Endothelial cell of umbilical vein (primary cell): Measurements from ENCODE around the gene PIK3CG. TPM values are rescaled to one million over a fixed set of nuclear protein-coding genes. Genes with fewer than 3 reads are reported as not detected.

Experiments
- BruUV-seq: library from RNA; stranded (reverse); fragments of 400-500 nt; replicated peaks from 2 replicates; lab custom pipeline; 2021; lab: Mats Ljungman, UMichigan
- CTCF ChIA-PET: fragments of 300-600, 350-600 bp; sonication (Branson Sonifier 250); formaldehyde crosslinking; loops from one replicate; lab custom pipeline; 2021; ENCODE audit warnings: antibody characterized with exemption, inconsistent platforms; lab: Charles Lee
- POLR2A ChIA-PET: fragments of 300-600, 350-600 bp; sonication (Branson Sonifier 250); formaldehyde crosslinking; loops from one replicate; lab custom pipeline; 2021; ENCODE audit warnings: antibody characterized with exemption, inconsistent platforms; lab: Charles Lee
- DNase-seq: peaks from one replicate; pipeline ENCODE4 v3.0.0-alpha.2; 2011; ENCODE audit warnings: low read depth, low spot score
- FAIRE-seq: peaks from 2 replicates; lab custom pipeline; 2011; peaks lifted over from hg19 to GRCh38; lab: Jason Lieb, UNC
- H2AFZ ChIP-seq: 2 replicates; pipeline ENCODE4 v1.6.0; 2012; ENCODE audit warnings: low read depth, low read length, control low read depth, inconsistent platforms
- H3K27ac ChIP-seq: 2 replicates; pipeline ENCODE4 v1.5.1; 2011; ENCODE audit warnings: low read depth, mild to moderate bottlenecking, control low read depth, low read length, moderate library complexity; ENCODE audit not compliant: insufficient read depth
- H3K27me3 ChIP-seq, 2 experiments: 2 replicates each; pipeline versions ENCODE4 v1.6.0 to v1.6.1; 2011; ENCODE audit warnings: low read length in 2 of 2, mixed read lengths in 1 of 2; ENCODE audit not compliant: control insufficient read depth in 2 of 2, insufficient read depth in 2 of 2
- H3K36me3 ChIP-seq, 2 experiments: 2 replicates in 1 of 2; 3 replicates in 1 of 2; pipeline ENCODE4 v1.5.1; 2011; ENCODE audit warnings: low read length in 2 of 2, mild to moderate bottlenecking in 1 of 2, moderate library complexity in 1 of 2; ENCODE audit not compliant: control insufficient read depth in 2 of 2, insufficient read depth in 2 of 2; ENCODE audit errors: extremely low read depth in 1 of 2
- H3K4me1 ChIP-seq: 3 replicates; pipeline ENCODE4 v1.5.1; 2011; ENCODE audit warnings: mild to moderate bottlenecking, low read length; ENCODE audit not compliant: control insufficient read depth, insufficient read depth; ENCODE audit errors: extremely low read depth
- H3K4me2 ChIP-seq: 2 replicates; pipeline ENCODE4 v1.6.1; 2011; ENCODE audit warnings: low read length, control low read depth, mixed read lengths; ENCODE audit not compliant: insufficient read depth
- H3K4me3 ChIP-seq, 3 experiments: fragments of 200-600 bp in 1 of 3; sonication (generic), shearing (Covaris generic) in 1 of 3; replicated peaks in 1 of 3; 2 replicates each; pipeline ENCODE4 v1.5.1; 2011 to 2016; ENCODE audit warnings: control low read depth in 3 of 3, low read length in 3 of 3, mild to moderate bottlenecking in 2 of 3, inconsistent platforms in 1 of 3, low read depth in 1 of 3, moderate library complexity in 1 of 3; ENCODE audit not compliant: insufficient read depth in 1 of 3
- H3K79me2 ChIP-seq: 2 replicates; pipeline ENCODE4 v1.6.0; 2012; ENCODE audit warnings: low read length, inconsistent platforms; ENCODE audit not compliant: control insufficient read depth, insufficient read depth
- H3K9ac ChIP-seq: replicated peaks from 2 replicates; pipeline ENCODE3; 2011; ENCODE audit warnings: low read length, control low read depth; ENCODE audit not compliant: insufficient read depth; ENCODE audit errors: extremely low read depth
- H3K9me1 ChIP-seq: replicated peaks from 3 replicates; pipeline ENCODE4 v1.6.0; 2011; ENCODE audit warnings: mild to moderate bottlenecking, low read length; ENCODE audit not compliant: control insufficient read depth, insufficient read depth; ENCODE audit errors: extremely low read depth
- H3K9me3 ChIP-seq: replicated peaks from 2 replicates; pipeline ENCODE4 v1.5.1; 2012; ENCODE audit warnings: low read length, inconsistent platforms; ENCODE audit not compliant: control insufficient read depth, insufficient read depth
- H4K20me1 ChIP-seq: replicated peaks from 2 replicates; pipeline ENCODE3; 2011; ENCODE audit warnings: mild to moderate bottlenecking, low read length; ENCODE audit not compliant: control insufficient read depth, insufficient read depth; ENCODE audit errors: extremely low read depth
- EZH2 ChIP-seq: IDR thresholded peaks from 2 replicates; pipeline ENCODE4 v1.6.1; 2012; ENCODE audit warnings: borderline replicate concordance, low read depth, mild to moderate bottlenecking, moderate library complexity, low read length, inconsistent platforms; ENCODE audit not compliant: severe bottlenecking
- FOS ChIP-seq: IDR thresholded peaks from 2 replicates; pipeline ENCODE4 v1.6.1; 2011; ENCODE audit warnings: mild to moderate bottlenecking, low read length, moderate library complexity, borderline replicate concordance; ENCODE audit not compliant: insufficient read depth
- GATA2 ChIP-seq: IDR thresholded peaks from 2 replicates; pipeline ENCODE4 v1.7.0; 2011; ENCODE audit warnings: low read depth, mild to moderate bottlenecking, moderate library complexity, mixed read lengths, low read length; ENCODE audit not compliant: insufficient read length, insufficient read depth
- JUN ChIP-seq: IDR thresholded peaks from 2 replicates; pipeline ENCODE4 v1.6.1; 2011; ENCODE audit warnings: borderline replicate concordance, low read depth; ENCODE audit not compliant: insufficient read length, insufficient read depth
- MYC ChIP-seq: IDR thresholded peaks from one replicate; pipeline ENCODE4 v1.6.1; 2011; ENCODE audit warnings: mild to moderate bottlenecking, low read depth, low read length
- POLR2A ChIP-seq: IDR thresholded peaks from 2 replicates; pipeline ENCODE4 v1.6.1; 2012; ENCODE audit warnings: low read depth, mild to moderate bottlenecking, control low read depth, low read length
- POLR2AphosphoS5 ChIP-seq: IDR thresholded peaks from 2 replicates; pipeline ENCODE4 v1.6.1; 2012; ENCODE audit warnings: low read depth, mild to moderate bottlenecking, control low read depth, low read length, moderate library complexity; ENCODE audit not compliant: insufficient read depth
- dilution Hi-C: fragments of 300-500 bp; cut with MboI; formaldehyde crosslinking; loops from one replicate; pipeline ENCODE4 v1.15.0; 2019; ENCODE audit warnings: low sequenced_read_pairs; ENCODE audit not compliant: extremely low pct_ligation_motif_present
- intact Hi-C: fragments of 100-400 bp; cut with micrococcal nuclease; formaldehyde crosslinking; loops from one replicate; pipeline ENCODE4 v1.10.0; 2022
- polyA plus RNA-seq, 4 experiments: library from polyadenylated mRNA; depleted of rRNA in 3 of 4; stranded (reverse) in 3 of 4; unstranded in 1 of 4; fragments of >200 nt; gene quantifications; 2 replicates each; pipeline versions ENCODE4 v1.2.1 to v1.2.3, GENCODE V29; 2011 to 2012; ENCODE audit warnings: missing spikeins in 1 of 4
- total RNA-seq: library from RNA; stranded (reverse); gene quantifications from 2 replicates; pipeline ENCODE4 v1.2.3, GENCODE V29; 2021
- TF ChIP-seq, protein P1 (sequence below): IDR thresholded peaks from 2 replicates; pipeline ENCODE4 v1.6.1; 2011; ENCODE audit not compliant: insufficient read depth, insufficient read length
- TF ChIP-seq, protein P2 (sequence below), 2 donors: IDR thresholded peaks; 1 replicate in 1 of 2; 2 replicates in 1 of 2; pipeline ENCODE4 v1.5.1; 2011; ENCODE audit warnings: low read length in 2 of 2, mild to moderate bottlenecking in 2 of 2, moderate library complexity in 2 of 2, control low read depth in 1 of 2, inconsistent platforms in 1 of 2, low read depth in 1 of 2; ENCODE audit not compliant: insufficient read depth in 1 of 2; ENCODE audit errors: extremely low read depth in 1 of 2

PIK3CG gene
- total and polyA plus RNA-seq, 2 donors (not counting 3 experiments of a cell fraction or from before 2014, with no cell fraction given): 1.2 to 6.2 TPM

DNA sequence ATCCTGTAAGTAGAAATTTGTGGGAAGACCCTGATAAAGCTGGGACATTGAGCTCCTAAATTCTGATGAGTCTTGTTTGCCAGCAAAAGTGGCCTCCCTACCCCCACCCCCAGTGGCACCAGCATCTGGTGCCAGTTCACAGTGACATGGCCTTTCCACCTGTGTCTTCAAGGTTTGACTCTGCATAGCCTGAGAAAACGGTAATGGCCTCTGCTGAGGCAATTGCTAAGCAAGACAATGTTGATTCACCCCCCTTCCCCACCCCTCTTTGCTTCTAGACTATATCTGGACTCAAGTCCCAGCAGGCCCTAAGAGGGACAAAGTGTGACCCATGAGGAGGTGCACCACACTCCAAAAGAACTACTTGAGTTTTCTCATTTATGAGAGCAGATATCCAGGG lies 48.0 kb upstream of the PIK3CG start:
- no peak overlapping the region for H3K27ac ChIP-seq
- H3K9ac ChIP-seq: no peak overlapping the region
- no peak overlapping the region for H2AFZ ChIP-seq
- ChIA-PET CTCF (interaction anchor here (0.7 to 2.1 kb wide), 2 partner anchors 10 to 34 kb away, joined by 3 to 6 read pairs; no protein-coding TSS in a partner anchor), POLR2A (no interaction called here)
- DNase-seq (no peak), FAIRE-seq (no peak)
- H3K9me1 ChIP-seq: no peaks in the 10 kb centered on the region
- no peaks in the 10 kb centered on the region for H3K27me3 ChIP-seq
- H4K20me1 ChIP-seq: no peaks in the 10 kb centered on the region
- dilution Hi-C loops: no loop called here
- H3K4me1 ChIP-seq: peaks cover 5% of the 10 kb centered on the region
- H3K4me3 ChIP-seq: no peak overlapping the region
- no peaks in the 10 kb centered on the region for H3K36me3 ChIP-seq
- H3K9me3 ChIP-seq: no peaks in the 10 kb centered on the region
- H3K4me2 ChIP-seq: no peak overlapping the region
- BruUV-seq: no TSS peak
- intact Hi-C loops: no loop called here
- no peak for TF ChIP-seq POLR2AphosphoS5
- TF ChIP-seq FOS: no peak
- no peak for TF ChIP-seq EZH2
- TF ChIP-seq GATA2: no peak
- no peak for TF ChIP-seq JUN
- TF ChIP-seq, protein P1, sequence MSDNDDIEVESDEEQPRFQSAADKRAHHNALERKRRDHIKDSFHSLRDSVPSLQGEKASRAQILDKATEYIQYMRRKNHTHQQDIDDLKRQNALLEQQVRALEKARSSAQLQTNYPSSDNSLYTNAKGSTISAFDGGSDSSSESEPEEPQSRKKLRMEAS: no peak
- TF ChIP-seq, protein P2, sequence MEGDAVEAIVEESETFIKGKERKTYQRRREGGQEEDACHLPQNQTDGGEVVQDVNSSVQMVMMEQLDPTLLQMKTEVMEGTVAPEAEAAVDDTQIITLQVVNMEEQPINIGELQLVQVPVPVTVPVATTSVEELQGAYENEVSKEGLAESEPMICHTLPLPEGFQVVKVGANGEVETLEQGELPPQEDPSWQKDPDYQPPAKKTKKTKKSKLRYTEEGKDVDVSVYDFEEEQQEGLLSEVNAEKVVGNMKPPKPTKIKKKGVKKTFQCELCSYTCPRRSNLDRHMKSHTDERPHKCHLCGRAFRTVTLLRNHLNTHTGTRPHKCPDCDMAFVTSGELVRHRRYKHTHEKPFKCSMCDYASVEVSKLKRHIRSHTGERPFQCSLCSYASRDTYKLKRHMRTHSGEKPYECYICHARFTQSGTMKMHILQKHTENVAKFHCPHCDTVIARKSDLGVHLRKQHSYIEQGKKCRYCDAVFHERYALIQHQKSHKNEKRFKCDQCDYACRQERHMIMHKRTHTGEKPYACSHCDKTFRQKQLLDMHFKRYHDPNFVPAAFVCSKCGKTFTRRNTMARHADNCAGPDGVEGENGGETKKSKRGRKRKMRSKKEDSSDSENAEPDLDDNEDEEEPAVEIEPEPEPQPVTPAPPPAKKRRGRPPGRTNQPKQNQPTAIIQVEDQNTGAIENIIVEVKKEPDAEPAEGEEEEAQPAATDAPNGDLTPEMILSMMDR (IDR thresholded peaks at IDR 0.05; ENCODE audit: extremely low read depth in 1 of 2, insufficient read depth in 1 of 2, low read depth in 1 of 2, low read length in 2 of 2): no peak
- no peak for TF ChIP-seq POLR2A
- no peak for TF ChIP-seq MYC
- H3K79me2 ChIP-seq: no peaks in the 10 kb centered on the region
